NCI-H2029 (cell line): Measurements from ENCODE around the gene CELA2B.
"Not testable (repeated sequence)": the region's sequence is repeated elsewhere in the genome, so short reads cannot be mapped to it uniquely, and the experiment has no call there.

ENCODE experiments used
- DNase-seq: peaks from one replicate; lab custom pipeline; 2025; lab: John Stamatoyannopoulos, UW

CELA2B gene

DNA sequence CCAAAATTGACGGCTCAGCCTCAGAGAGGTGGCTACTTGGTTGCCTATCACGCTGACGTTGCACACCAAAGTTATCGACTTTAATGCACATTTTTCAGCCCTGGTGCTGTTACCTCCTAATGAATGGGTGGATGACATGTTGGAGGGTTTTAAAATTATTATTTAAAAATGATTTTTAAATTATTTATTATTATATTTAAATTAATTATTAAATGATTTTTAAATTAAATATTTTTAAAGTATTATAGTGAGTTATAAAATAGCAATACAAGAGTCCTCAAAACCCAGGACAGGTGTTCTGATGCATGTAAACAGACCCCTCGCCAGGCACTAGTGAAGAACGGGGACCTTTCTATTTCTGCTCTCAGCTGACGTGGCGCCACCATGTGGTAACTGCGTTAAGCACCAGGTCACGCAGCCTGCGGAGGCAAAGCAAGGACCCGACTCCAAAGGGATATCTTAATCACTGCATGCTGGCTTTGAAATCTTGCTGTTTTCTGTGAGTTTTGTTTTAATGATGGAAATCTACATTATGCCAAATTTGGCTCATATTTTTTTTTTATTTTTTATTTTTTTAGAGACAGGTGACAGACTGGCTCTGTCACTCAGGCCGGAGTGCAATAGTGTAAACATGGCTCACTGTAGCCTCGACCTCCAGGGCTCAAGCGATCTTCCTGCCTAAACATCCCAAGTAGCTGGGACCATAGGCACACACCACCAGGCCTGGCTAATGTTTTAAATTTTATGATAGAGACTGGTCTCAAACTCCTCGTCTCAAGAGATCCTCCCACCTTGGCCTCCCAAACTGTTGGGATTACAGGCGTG is 25.5 kb downstream of the CELA2B start:
- peak; percentile 57 for DNase-seq

DNA sequence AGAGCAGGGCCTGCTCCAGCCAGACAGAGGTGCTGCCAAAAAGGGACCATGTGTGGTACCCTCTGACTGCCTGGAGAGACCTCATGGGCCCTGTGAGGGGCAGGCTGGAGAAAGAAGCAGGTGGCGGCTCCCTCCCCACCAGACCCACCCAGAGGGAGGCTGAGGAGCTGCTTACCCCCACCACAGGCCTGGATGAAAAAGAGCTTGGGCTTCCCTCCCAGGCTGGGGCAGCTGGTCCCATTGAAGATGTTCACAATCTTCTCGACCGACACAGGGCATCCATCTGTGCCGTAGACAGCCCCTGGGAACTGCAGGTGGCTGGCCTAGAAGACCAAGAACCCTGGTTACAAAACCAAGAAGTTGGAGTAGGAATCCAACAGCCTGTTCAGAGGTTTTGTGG is 28.5 kb downstream of the CELA2B start:
- no peak for DNase-seq

DNA sequence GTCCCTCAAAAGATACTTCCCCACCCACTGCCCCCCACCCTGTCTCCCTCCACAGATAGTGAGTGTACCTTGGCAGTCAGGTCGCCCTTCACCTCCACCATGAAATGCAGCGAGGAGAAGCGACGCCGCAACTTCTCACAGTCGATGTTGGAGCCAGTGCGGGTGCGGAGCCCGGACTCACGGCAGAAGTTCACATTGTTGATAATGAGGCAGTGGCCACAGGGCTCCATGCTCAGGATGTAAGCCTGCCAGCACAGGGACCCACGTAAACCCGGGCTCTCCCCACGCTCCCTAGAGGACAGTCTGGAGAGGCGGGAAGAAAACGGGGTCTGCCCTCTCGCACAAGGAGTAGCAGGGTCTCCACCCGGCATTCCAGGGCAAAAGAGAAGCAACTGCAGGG is 30.9 kb downstream of the CELA2B start:
- DNase-seq: no peak

DNA sequence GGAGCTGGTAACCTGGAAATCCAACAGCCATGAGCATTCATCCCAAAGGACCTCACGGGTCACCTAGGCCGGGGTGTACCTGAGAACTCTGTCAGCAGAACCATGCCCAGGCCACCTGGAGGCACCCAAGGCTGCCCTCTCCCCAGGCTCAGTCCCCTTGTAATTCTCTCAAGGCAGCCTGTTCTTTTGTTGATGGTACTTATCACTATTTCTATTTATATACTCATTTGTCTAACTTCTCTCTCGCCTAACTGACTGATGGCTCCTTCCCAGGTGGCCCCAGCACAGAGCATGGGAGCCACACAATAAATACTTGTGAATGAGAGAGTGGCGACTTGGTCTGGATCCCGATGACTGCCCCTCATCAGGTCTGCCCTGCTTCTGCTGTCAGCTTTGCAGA is 31.4 kb downstream of the CELA2B start:
- no peak for DNase-seq

DNA sequence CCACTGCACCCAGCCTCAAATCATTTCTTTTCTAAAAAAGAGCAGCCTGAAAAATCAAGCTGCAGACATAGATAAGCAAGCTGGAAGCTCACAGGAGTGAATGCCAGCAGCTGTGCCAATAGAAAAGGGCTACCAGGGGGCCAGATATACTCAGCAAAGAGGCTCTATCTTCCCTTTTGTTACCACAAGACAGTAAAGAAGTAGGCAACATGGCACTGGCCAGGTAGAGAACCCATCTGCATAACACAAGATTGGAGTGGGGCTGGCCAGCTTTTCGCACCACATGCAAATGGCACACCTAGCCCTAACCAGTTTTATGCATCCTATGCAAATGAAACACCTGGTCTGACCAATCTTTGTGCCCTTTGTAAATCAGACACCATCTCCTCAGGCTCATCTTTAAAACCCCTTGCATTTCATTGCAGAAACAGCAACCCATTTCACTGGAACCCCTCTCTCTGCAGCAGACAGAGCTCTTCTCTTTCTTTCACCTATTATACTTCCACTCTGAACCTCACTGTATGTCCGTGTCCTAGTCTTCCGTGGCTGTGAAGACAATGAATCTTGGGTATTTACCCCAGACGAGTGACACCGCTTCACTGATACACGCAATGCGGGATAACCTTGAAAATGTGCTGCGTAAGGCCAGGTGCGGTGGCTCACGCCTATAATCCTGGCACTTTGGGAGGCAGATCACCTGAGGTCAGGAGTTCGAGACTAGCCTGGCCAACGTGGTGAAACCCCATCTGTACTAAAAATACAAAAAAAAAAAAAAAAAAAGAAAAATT is 33.0 kb downstream of the CELA2B start:
- no peak for DNase-seq

- no peak for DNase-seq
These were observed 33.7 kb downstream of the CELA2B start for GRCh38 chr1:15509586-15509985.

- no peak for DNase-seq
These were observed 34.9 kb downstream of the CELA2B start for GRCh38 chr1:15510611-15511405.

- no peak for DNase-seq
These were observed 37.3 kb downstream of the CELA2B start for GRCh38 chr1:15513192-15513591.

- DNase-seq: no peak
These were observed 38.0 kb downstream of the CELA2B start for GRCh38 chr1:15513919-15514318.

DNA sequence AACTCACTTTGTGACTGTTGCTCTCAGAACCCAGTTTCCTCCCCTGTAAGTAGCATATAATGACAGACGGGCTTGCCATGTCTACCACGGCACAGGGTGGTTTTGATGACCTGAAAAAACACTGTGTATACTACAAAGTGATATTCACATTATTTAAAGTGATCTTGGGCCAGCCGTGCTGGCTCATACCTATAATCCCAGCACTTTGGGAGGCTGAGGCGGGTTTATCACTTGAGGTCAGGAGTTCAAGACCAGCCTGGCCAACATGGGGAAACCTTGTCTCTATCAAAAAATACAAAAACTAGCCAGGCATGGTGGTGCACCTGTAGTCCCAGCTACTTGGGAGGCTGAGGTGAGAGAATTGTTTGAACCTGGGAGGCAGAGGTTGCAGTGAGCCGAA is 38.7 kb downstream of the CELA2B start:
- DNase-seq: not testable (repeated sequence)

DNA sequence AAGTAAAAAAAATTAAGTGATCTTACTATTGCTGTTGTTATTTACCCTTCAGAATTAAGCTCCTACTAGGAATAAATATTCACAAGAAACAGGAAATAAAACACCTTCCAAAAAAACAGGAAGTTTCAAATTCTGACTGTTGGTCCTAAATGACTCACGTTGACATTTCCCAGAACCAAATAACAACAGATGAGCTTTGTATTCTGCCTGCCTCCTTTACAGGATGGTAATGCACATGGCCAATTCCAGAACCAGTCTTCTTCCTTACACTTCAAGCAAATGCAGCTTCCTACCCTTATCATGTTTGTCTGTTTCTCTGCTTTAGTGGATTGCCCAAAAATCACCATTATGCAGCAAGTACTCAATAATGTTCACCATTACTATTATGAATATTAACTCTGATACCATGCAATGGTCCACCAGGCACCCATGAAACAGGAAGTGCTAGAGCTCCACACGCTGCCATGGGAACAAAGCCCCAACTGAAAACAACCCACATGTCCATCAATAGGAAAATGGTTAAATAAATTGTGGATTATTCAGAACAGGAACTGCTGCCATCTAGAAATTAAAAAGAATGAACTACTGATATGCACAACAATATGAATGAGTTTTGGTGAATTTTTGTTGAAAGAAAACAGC is 39.2 kb downstream of the CELA2B start:
- no peak for DNase-seq

GRCh38 chr1:15519625-15520024 is 43.7 kb downstream of the CELA2B start:
- no peak for DNase-seq

- not testable (repeated sequence) for DNase-seq
These were observed 45.5 kb downstream of the CELA2B start for GRCh38 chr1:15521206-15521906.

- no peak for DNase-seq
These were observed 46.6 kb downstream of the CELA2B start for GRCh38 chr1:15522551-15522950.

DNA sequence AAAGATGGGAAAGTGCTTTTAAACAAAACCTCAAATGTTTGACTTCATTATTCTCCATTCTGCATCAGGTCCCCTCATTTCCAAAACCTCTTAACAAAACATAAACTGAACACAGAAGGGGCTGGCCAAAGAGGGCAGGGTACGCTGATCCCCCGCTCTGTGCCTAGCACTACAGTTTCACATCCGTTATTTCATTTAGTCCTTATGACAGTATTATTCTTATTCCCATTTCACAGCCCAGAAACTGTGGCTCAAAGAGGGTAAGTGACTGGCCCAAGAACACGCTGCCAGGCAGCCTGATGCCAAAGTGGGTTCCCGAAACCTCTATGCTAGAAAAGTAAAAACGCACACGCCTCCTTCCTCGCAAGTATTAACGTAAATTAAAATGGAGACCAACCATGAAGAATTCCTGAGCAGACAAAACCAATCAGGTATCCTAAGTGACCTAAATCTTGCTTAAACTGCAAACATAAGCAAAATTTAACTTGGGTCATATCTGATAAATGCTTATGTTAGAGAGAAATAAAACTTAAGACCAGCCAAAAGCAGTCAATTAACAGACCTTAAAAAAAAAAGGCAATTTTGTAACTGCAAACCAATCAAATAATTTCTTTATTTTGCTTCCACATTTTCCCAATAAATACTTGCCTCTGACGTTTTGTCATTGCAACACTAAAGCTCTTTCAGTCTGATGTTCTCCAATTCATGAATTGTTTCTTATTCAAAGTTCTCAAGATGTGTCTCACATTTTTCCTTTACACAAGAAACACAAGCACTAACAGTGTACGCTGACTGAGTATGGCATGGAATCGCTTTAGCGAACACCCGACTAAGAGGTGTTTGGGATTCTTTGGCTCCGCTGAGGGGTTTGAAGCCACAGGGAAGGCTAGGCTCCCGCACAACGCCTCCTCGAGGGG is 47.5 kb downstream of the CELA2B start:
- DNase-seq: no peak

GRCh38 chr1:15524021-15524282 is 48.0 kb downstream of the CELA2B start, which contains the start of gene CASP9:
CASP9 (minus strand) TSS chr1:15524215; CDS start chr1:15524200, 15 bp downstream.
- no peak for DNase-seq

DNA sequence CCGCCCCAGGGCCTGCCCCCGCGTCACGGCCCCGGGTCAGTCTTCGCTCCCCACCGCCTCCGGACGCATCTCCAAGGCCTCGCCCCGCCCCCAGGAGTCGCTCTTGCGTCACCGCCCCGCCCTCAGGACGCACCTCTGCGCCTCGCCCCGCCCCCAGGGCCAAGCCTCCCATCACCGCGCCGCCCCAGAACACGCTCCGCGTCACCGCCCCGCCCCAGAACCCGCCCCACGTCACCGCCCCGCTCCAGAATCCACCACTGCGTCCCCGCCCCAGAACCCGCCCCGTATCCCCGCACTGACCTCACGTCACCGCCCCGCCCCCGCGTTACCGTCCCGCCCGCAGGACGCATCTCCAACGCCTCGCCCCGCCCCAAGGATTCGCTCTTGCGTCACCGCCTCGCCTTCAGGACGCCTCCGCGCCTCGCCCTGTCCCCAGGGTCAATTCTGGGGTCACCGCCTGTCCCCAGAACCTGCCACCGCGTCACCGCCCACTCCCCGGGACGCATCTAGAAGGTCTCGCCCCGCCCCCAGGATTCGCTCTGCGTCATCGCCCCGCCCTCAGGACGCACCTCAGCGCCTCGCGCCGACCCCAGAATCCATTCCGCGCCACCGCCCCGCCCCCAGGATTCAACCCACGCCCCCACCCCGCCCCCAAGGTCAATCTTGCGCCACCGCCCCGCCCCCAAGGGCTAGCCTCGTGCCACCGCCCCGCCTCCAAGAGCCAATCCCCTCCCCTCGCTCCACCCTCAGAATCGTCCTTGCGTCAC is 48.6 kb downstream of the CELA2B start:
- peak; percentile 98 for DNase-seq

DNA sequence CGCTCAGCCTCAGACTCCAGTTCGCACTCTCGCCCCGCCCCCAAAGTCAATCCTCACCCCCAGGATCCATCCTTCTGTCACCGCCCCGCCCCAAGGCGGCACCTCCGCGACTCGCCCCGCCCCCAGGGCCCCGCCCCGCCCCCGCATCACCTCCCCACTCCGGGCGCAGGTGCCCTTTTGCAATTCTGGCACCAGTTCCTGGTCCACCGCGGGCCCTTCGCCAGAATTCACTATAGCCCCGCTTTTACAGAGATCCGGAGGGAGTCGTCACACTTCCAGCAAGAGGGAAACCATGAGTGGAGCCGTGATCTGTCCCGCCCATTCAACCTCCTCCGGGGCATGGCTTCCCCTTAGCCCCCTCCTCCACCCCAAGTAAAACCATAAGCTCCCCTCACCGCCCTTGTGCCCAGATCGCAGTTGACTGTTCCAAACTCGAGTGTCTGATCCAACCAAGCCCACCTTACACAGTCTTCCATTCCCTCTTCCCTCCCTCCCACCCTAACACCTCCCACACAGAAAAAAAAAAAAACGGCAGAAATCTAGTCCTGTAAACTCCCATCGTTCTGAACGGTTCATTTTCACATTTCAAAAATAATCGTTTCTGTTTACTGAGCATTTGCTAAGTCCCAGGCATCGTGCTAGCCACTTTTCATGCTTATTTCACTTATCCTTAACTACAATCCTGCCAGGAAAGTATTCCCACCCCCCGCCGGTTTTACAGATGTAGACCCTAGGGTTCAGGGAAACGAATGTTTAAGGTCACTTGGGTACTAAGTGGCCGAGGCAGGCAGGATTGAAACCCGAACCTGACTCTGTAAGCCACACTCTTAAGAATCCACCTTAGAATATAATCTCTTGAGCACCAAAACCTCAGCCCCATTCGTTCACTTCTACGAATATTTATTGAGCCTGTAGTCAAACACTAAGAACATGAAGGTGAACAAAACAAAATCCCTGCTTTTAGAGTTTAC is 49.4 kb downstream of the CELA2B start:
- no peak for DNase-seq
